Measurements from ENCODE around the gene KIRREL1.
"Not testable (repeated sequence)": the region's sequence is repeated elsewhere in the genome, so short reads cannot be mapped to it uniquely, and the experiment has no call there.

The KIRREL1 gene

DNA sequence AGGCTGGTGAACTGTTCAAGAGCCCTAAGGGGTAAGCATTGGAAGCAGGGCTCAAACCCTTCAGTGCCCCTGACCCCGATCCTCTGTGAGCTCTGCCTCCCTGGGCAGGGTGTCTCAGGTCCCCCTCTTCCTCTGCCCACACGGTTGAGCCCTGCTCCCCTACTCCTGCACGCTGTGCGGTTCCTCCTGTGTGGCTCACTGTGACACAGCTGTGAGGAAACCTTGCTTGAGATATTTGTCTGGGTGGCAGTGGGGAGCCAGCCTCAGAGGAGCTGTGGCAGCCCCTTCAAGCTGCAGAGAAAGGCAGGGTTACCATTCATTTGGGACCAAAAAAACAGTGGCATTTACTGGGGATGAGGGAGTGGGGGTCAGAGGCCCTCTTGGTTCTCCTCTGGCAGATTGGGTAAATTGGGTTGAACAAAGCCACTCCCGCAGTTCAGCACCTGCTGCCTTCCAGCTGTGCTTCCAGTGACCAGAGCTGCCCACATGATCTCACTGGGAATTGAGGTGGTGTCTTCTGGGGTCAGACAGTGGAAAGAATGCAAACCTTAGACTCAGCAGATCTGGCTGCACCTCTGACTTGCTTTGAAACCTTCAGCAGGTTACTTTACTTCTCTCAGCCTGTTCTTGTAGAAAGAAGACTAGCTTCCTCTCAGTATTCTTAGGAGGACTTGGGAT is 126.7 kb downstream of the KIRREL1 start:
- Histone ChIP-seq H3K4me1 (ENCODE audit: control insufficient read depth in 5 of 5, insufficient read depth in 5 of 5, low read length in 5 of 5) (peaks cover 0 to 9% (median 8%) of the 10 kb centered on the region in 5 donors), H3K9ac (ENCODE audit: low read length in 5 of 5) (no peak overlapping the region), H3K4me3 (ENCODE audit: low read depth in 1 of 5, low read length in 5 of 5) (no peak overlapping the region), H3K36me3 (ENCODE audit: control insufficient read depth in 5 of 5, insufficient read depth in 5 of 5, low read length in 5 of 5) (no peaks in the 10 kb centered on the region), H3K27ac (ENCODE audit: low read depth, low read length) (no peak overlapping the region), H3K9me3 (ENCODE audit: control insufficient read depth in 5 of 5, low read length in 5 of 5) (no peaks in the 10 kb centered on the region), H3K27me3 (ENCODE audit: control insufficient read depth in 5 of 5, insufficient read depth in 4 of 5, low read length in 5 of 5) (peaks cover 0 to 11% (median 7%) of the 10 kb centered on the region in 5 donors)

DNA sequence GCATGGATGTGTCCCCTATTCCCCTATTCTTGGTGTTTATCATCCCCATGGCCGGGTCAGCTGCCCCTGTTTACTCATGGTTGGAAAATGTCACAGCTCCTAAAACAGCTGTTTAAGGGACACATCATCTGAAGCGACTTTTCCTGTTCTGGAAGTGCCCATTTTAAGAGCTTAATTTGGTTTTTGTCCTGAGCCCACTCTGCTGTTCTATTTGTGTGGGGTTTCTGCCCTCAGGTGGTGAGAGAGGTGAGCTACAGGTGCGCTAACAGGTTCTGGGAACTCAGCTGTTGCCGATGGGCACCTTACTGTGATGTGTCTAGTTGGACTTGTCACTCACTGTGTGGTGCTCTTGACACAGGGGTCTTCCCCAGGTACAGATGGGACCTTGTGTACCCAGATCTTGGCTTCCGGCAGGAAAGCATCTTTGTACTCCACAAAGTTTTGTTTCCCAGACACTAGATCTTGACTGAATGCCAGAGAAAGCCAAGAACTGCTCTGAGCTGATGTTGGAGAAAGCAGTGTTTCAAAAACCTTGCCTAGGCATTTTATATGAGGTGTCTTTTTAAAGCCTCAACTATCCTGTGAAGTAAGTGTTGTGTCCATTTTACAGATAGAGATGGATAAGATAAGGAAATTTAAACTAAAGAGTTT is 128.3 kb downstream of the KIRREL1 start:
- H3K4me3 ChIP-seq (ENCODE audit: low read depth in 1 of 5, low read length in 5 of 5) = no peak overlapping the region
- H3K27me3 ChIP-seq (ENCODE audit: control insufficient read depth in 5 of 5, insufficient read depth in 4 of 5, low read length in 5 of 5) = peaks cover 0 to 6% (median 5%) of the 10 kb centered on the region in 5 donors
- H3K36me3 ChIP-seq (ENCODE audit: control insufficient read depth in 5 of 5, insufficient read depth in 5 of 5, low read length in 5 of 5) = no peaks in the 10 kb centered on the region
- H3K9ac ChIP-seq (ENCODE audit: low read length in 5 of 5) = no peak overlapping the region
- H3K9me3 ChIP-seq (ENCODE audit: control insufficient read depth in 5 of 5, low read length in 5 of 5) = no peaks in the 10 kb centered on the region
- no peak overlapping the region for H3K27ac ChIP-seq (ENCODE audit: low read depth, low read length)
- H3K4me1 ChIP-seq (ENCODE audit: control insufficient read depth in 5 of 5, insufficient read depth in 5 of 5, low read length in 5 of 5) = peaks cover 0 to 9% (median 8%) of the 10 kb centered on the region in 5 donors

DNA sequence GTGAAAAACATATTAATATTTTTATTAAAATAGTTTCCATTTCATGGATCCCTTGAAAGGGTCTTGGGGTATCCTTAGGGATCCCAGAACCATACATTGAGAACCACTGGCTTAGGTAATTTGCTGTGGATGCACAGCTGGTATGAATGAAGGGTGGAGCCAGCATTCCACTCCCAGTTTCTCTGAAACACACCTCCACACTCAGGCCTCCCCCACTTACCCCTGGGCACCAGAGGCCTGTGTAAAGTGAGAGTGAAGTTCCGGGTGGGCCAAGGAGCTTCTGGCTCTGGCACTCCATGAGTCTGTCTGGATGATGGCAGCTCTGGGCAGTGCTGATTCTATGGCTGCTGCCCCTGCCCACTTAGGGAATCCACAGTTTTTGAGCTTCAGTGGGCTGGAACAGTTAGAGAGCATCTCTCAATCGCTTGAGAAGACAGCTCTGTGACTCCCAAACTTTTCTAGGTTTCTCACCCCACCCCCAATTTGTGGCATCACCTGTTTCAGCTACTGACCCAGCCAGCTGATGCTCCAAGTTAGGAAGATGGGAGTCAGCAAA is 129.5 kb downstream of the KIRREL1 start:
- H3K9me3 ChIP-seq (ENCODE audit: control insufficient read depth in 5 of 5, low read length in 5 of 5) = no peaks in the 10 kb centered on the region
- H3K4me3 ChIP-seq (ENCODE audit: low read depth in 1 of 5, low read length in 5 of 5) = no peak overlapping the region
- peaks cover 0 to 5% (median 4%) of the 10 kb centered on the region in 5 donors for H3K27me3 ChIP-seq (ENCODE audit: control insufficient read depth in 5 of 5, insufficient read depth in 4 of 5, low read length in 5 of 5)
- H3K27ac ChIP-seq (ENCODE audit: low read depth, low read length) = no peak overlapping the region
- H3K9ac ChIP-seq (ENCODE audit: low read length in 5 of 5) = no peak overlapping the region
- H3K36me3 ChIP-seq (ENCODE audit: control insufficient read depth in 5 of 5, insufficient read depth in 5 of 5, low read length in 5 of 5) = no peaks in the 10 kb centered on the region
- H3K4me1 ChIP-seq (ENCODE audit: control insufficient read depth in 5 of 5, insufficient read depth in 5 of 5, low read length in 5 of 5) = peaks cover 0 to 6% (median 5%) of the 10 kb centered on the region in 5 donors

DNA sequence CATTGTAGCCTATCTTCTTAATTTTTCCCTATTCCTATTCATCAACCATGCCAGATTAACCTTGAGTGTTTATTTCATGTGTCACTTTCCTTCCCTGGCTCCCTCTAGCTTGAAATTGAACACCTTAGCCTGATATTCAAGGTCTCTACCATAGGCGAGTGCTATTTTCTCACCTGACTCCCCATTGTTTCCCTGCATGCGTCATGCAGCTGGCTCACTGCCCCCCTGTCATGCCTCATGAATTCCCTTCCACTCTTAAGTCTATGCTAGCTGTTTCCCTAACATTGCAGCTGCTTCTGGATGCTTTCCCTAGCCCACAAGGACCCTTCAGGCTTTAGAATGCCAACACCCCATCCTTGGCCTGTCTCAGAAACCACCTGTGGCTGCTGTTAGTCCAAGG is 130.6 kb downstream of the KIRREL1 start:
- H3K27ac ChIP-seq (ENCODE audit: low read depth, low read length) = no peak overlapping the region

DNA sequence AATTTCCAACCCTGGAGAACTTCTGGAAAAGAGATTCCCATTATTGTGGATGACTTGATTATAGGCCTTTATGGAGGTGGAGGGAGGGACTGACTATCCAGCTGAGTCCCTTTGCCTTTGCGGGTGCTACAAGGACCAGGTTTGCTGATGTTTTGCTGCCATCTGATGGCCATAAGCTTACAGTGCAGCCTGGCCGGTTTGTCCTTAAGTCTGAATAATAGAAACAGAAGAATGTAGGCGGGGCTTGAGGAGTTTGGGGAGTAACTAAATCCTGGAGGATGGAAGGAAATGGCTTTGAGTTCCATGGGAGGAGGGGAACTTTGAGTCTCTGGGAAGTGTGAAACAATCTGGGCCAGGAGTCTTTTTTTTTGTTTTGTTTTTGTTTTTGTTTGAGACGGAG is 131.6 kb downstream of the KIRREL1 start:
- H3K27ac ChIP-seq (ENCODE audit: low read depth, low read length) = no peak overlapping the region
- H3K4me1 ChIP-seq (ENCODE audit: control insufficient read depth in 5 of 5, insufficient read depth in 5 of 5, low read length in 5 of 5) = no peaks in the 10 kb centered on the region
- H3K27me3 ChIP-seq (ENCODE audit: control insufficient read depth in 5 of 5, insufficient read depth in 4 of 5, low read length in 5 of 5) = peaks cover 0 to 5% (median 3%) of the 10 kb centered on the region in 5 donors
- H3K9ac ChIP-seq (ENCODE audit: low read length in 5 of 5) = no peak overlapping the region
- H3K9me3 ChIP-seq (ENCODE audit: control insufficient read depth in 5 of 5, low read length in 5 of 5) = no peaks in the 10 kb centered on the region
- no peak overlapping the region for H3K4me3 ChIP-seq (ENCODE audit: low read depth in 1 of 5, low read length in 5 of 5)
- H3K36me3 ChIP-seq (ENCODE audit: control insufficient read depth in 5 of 5, insufficient read depth in 5 of 5, low read length in 5 of 5) = no peaks in the 10 kb centered on the region

More for the DNA sequence above, 130.6 kb downstream of the KIRREL1 start:
- H3K4me3 ChIP-seq (ENCODE audit: low read depth in 1 of 5, low read length in 5 of 5) = no peak overlapping the region
- no peaks in the 10 kb centered on the region for H3K4me1 ChIP-seq (ENCODE audit: control insufficient read depth in 5 of 5, insufficient read depth in 5 of 5, low read length in 5 of 5)
- no peaks in the 10 kb centered on the region for H3K9me3 ChIP-seq (ENCODE audit: control insufficient read depth in 5 of 5, low read length in 5 of 5)
- H3K27me3 ChIP-seq (ENCODE audit: control insufficient read depth in 5 of 5, insufficient read depth in 4 of 5, low read length in 5 of 5) = peaks cover 0 to 5% (median 4%) of the 10 kb centered on the region in 5 donors
- H3K9ac ChIP-seq (ENCODE audit: low read length in 5 of 5) = no peak overlapping the region
- no peaks in the 10 kb centered on the region for H3K36me3 ChIP-seq (ENCODE audit: control insufficient read depth in 5 of 5, insufficient read depth in 5 of 5, low read length in 5 of 5)

DNA sequence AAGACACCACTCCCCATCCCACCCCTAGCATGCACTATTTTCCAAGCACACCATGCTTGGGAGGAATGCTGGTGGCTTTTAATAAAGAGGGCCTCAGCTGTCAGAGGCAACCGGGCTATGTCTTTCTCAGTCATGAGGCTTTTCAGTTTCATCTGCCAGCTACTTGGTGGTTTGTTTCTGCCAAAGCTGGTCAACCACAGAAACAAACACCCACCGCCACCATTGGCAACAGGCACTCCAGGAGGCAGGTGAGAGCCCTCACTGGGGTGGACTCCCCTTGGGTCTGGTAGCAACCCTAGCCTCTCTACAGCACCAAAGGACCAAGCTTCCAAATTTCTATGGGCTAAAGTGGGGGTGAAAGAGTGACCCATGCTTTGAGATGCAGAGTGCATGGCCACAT is 133.0 kb downstream of the KIRREL1 start:
- Histone ChIP-seq H3K27ac (ENCODE audit: low read depth, low read length) (no peak overlapping the region), H3K4me1 (ENCODE audit: control insufficient read depth in 5 of 5, insufficient read depth in 5 of 5, low read length in 5 of 5) (no peaks in the 10 kb centered on the region), H3K36me3 (ENCODE audit: control insufficient read depth in 5 of 5, insufficient read depth in 5 of 5, low read length in 5 of 5) (no peaks in the 10 kb centered on the region), H3K9ac (ENCODE audit: low read length in 5 of 5) (no peak overlapping the region), H3K4me3 (ENCODE audit: low read depth in 1 of 5, low read length in 5 of 5) (no peak overlapping the region), H3K27me3 (ENCODE audit: control insufficient read depth in 5 of 5, insufficient read depth in 4 of 5, low read length in 5 of 5) (peaks cover 0 to 5% (median 0%) of the 10 kb centered on the region in 5 donors), H3K9me3 (ENCODE audit: control insufficient read depth in 5 of 5, low read length in 5 of 5) (no peaks in the 10 kb centered on the region)

DNA sequence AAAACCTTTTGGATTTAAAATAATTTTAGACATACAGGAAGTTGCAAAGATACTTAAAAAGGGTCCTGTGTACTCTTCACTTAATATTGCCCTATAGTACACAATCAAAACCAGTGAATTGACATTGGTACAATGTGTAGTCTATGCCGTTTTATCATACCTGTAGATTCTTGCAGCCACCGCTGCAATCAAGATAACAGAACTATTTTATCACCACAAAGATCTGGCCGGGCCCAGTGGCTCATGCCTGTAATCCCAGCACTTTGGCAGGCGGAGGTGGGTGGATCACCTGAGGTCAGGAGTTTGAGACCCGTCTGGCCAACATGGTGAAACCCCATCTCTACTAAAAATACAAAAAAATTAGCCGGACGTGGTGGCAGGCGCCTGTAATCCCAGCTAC is 135.1 kb downstream of the KIRREL1 start:
- not testable (repeated sequence) for H3K36me3 ChIP-seq (ENCODE audit: control insufficient read depth in 5 of 5, insufficient read depth in 5 of 5, low read length in 5 of 5); H3K4me1 ChIP-seq (ENCODE audit: control insufficient read depth in 5 of 5, insufficient read depth in 5 of 5, low read length in 5 of 5); H3K9me3 ChIP-seq (ENCODE audit: control insufficient read depth in 5 of 5, low read length in 5 of 5); H3K9ac ChIP-seq (ENCODE audit: low read length in 5 of 5); H3K4me3 ChIP-seq (ENCODE audit: low read depth in 1 of 5, low read length in 5 of 5); H3K27me3 ChIP-seq (ENCODE audit: control insufficient read depth in 5 of 5, insufficient read depth in 4 of 5, low read length in 5 of 5); H3K27ac ChIP-seq (ENCODE audit: low read depth, low read length)

DNA sequence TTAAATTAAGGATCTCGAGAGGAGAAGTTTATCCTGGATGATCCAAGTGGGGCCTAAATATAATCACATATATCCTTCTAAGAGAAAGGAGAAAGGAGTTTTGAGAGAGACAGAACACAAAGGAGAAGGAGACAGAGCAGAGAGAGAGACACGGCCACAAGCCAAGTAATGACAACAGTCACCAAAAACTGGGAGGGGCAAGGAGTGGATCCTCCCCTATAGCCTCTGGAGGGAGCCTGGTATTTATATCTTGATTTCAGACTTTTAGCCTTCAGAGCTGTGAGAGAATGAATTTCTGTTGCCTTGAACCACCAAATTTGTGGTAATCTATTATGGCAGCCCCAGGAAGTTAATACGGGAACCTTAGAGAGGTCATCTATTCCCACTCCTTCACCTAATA is 137.8 kb downstream of the KIRREL1 start:
- no peaks in the 10 kb centered on the region for H3K9me3 ChIP-seq (ENCODE audit: control insufficient read depth in 5 of 5, low read length in 5 of 5)
- H3K4me1 ChIP-seq (ENCODE audit: control insufficient read depth in 5 of 5, insufficient read depth in 5 of 5, low read length in 5 of 5) = no peaks in the 10 kb centered on the region
- H3K36me3 ChIP-seq (ENCODE audit: control insufficient read depth in 5 of 5, insufficient read depth in 5 of 5, low read length in 5 of 5) = no peaks in the 10 kb centered on the region
- no peak overlapping the region for H3K27ac ChIP-seq (ENCODE audit: low read depth, low read length)
- no peak overlapping the region for H3K9ac ChIP-seq (ENCODE audit: low read length in 5 of 5)
- no peak overlapping the region for H3K4me3 ChIP-seq (ENCODE audit: low read depth in 1 of 5, low read length in 5 of 5)
- H3K27me3 ChIP-seq (ENCODE audit: control insufficient read depth in 5 of 5, insufficient read depth in 4 of 5, low read length in 5 of 5) = no peaks in the 10 kb centered on the region

DNA sequence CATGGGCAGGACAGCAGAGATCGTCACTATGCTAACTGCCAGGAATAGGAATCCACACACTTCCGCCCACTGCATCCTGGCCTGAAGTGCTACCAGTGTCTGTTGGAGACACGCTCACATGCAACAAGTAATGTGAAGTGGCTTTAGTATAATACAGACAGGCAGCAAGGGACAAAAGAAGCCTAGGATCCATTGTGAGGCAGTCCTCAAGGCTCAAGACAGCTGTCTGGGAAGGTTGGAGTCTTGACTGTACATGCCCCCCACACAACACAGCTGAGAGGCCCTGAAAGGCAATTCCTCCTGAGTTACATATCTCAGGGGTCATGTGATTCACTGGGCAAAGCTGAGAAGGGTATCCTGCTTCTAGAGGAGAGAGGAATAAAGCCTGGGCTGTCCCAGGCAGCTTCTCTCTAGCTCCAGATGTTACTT is 147.3 kb downstream of the KIRREL1 start:
- H3K36me3 ChIP-seq (ENCODE audit: control insufficient read depth in 5 of 5, insufficient read depth in 5 of 5, low read length in 5 of 5) = no peaks in the 10 kb centered on the region
- no peak overlapping the region for H3K4me3 ChIP-seq (ENCODE audit: low read depth in 1 of 5, low read length in 5 of 5)
- peaks cover 2 to 10% (median 6%) of the 10 kb centered on the region in 5 donors for H3K4me1 ChIP-seq (ENCODE audit: control insufficient read depth in 5 of 5, insufficient read depth in 5 of 5, low read length in 5 of 5)
- H3K9me3 ChIP-seq (ENCODE audit: control insufficient read depth in 5 of 5, low read length in 5 of 5) = no peaks in the 10 kb centered on the region
- H3K27me3 ChIP-seq (ENCODE audit: control insufficient read depth in 5 of 5, insufficient read depth in 4 of 5, low read length in 5 of 5) = no peaks in the 10 kb centered on the region
- H3K9ac ChIP-seq (ENCODE audit: low read length in 5 of 5) = no peak overlapping the region
- no peak overlapping the region for H3K27ac ChIP-seq (ENCODE audit: low read depth, low read length)

DNA sequence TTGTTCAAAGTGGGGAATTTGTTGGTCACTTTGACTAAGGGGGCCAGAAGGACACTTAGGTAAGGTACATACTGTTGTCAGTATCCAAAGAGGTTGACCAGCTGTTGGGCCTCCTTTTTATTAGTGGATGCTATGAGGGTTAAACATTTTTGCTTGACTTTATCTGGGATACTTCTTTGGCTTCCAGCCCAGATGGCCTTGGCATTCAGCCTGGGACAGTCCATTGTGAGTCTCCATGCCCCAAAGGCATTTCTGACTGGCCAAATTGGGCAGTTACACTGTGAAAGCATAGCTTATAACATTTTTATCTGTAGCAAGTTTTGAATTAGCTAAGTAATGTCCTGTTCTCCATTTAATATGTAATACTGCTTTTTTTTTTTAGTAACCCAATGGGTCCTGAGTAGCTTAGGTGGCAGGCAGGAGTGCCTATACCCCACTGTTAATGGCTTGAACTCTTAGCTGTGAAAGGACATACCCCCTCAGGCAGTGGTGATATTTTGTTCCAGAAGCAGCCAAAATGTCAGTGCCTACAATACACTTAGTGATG is 151.8 kb downstream of the KIRREL1 start:
- no peaks in the 10 kb centered on the region for H3K9me3 ChIP-seq (ENCODE audit: control insufficient read depth in 5 of 5, low read length in 5 of 5)
- H3K27me3 ChIP-seq (ENCODE audit: control insufficient read depth in 5 of 5, insufficient read depth in 4 of 5, low read length in 5 of 5) = no peaks in the 10 kb centered on the region
- no peak overlapping the region for H3K4me3 ChIP-seq (ENCODE audit: low read depth in 1 of 5, low read length in 5 of 5)
- no peak overlapping the region for H3K9ac ChIP-seq (ENCODE audit: low read length in 5 of 5)
- H3K4me1 ChIP-seq (ENCODE audit: control insufficient read depth in 5 of 5, insufficient read depth in 5 of 5, low read length in 5 of 5) = peaks cover 8 to 47% (median 28%) of the 10 kb centered on the region in 5 donors
- H3K36me3 ChIP-seq (ENCODE audit: control insufficient read depth in 5 of 5, insufficient read depth in 5 of 5, low read length in 5 of 5) = no peaks in the 10 kb centered on the region
- no peak overlapping the region for H3K27ac ChIP-seq (ENCODE audit: low read depth, low read length)

All from subcutaneous abdominal adipose tissue (tissue), 5 donors.